MM.1S (cell line): ENCODE data around the gene TFAP2E.
A peak's percentile ranks its signal among the peaks of the same experiment; 100 is the strongest.

ENCODE experiments used
- DNase-seq: peaks from one replicate; pipeline ENCODE4 v3.0.0-alpha.2; 2015
- H2AFZ ChIP-seq: fragments of 300-600 bp; sonication (generic); 2 replicates; pipeline ENCODE4 v1.6.0; 2016; ENCODE audit warnings: antibody characterized with exemption, low read length
- H3F3A ChIP-seq: fragments of 300-600 bp; sonication (generic); 2 replicates; pipeline ENCODE4 v1.6.1; 2016; ENCODE audit warnings: mild to moderate bottlenecking, antibody characterized with exemption, low read length, moderate library complexity, mixed read lengths; ENCODE audit not compliant: insufficient read depth
- H3K27ac ChIP-seq: fragments of 300-600 bp; sonication (generic); 2 replicates; pipeline ENCODE4 v1.5.1; 2016; ENCODE audit warnings: mild to moderate bottlenecking, low read length
- H3K27me3 ChIP-seq: fragments of 300-600 bp; sonication (generic); replicated peaks from 2 replicates; pipeline ENCODE4 v1.6.0; 2016; ENCODE audit warnings: low read length; ENCODE audit not compliant: insufficient read depth
- H3K36me3 ChIP-seq: fragments of 300-600 bp; sonication (generic); replicated peaks from 2 replicates; pipeline ENCODE4 v1.6.1; 2016; ENCODE audit warnings: mild to moderate bottlenecking, low read length, mixed read lengths; ENCODE audit not compliant: insufficient read depth
- H3K4me1 ChIP-seq: fragments of 300-600 bp; sonication (generic); 2 replicates; pipeline ENCODE4 v1.6.1; 2016; ENCODE audit warnings: low read length, mixed read lengths
- H3K4me2 ChIP-seq: fragments of 300-600 bp; sonication (generic); 2 replicates; pipeline ENCODE4 v1.6.0; 2016; ENCODE audit warnings: low read depth, low read length
- H3K4me3 ChIP-seq: fragments of 300-600 bp; sonication (generic); 2 replicates; pipeline ENCODE4 v1.5.1; 2016; ENCODE audit warnings: low read length, mixed read lengths
- H3K79me2 ChIP-seq: fragments of 300-600 bp; sonication (generic); 2 replicates; pipeline ENCODE4 v1.6.1; 2016; ENCODE audit warnings: mixed run types, low read length, mixed read lengths
- H3K9ac ChIP-seq: fragments of 300-600 bp; sonication (generic); 2 replicates; pipeline ENCODE4 v1.6.1; 2016; ENCODE audit warnings: low read length, mixed read lengths
- H3K9me2 ChIP-seq: fragments of 300-600 bp; sonication (generic); replicated peaks from 2 replicates; pipeline ENCODE4 v1.6.1; 2016; ENCODE audit warnings: mild to moderate bottlenecking, low read length, mixed read lengths; ENCODE audit not compliant: insufficient read depth
- H3K9me3 ChIP-seq: fragments of 300-600 bp; sonication (generic); replicated peaks from 2 replicates; pipeline ENCODE4 v1.6.1; 2016; ENCODE audit warnings: mild to moderate bottlenecking, low read length, mixed read lengths; ENCODE audit not compliant: insufficient read depth
- H4K20me1 ChIP-seq: fragments of 300-600 bp; sonication (generic); 2 replicates; pipeline ENCODE4 v1.6.1; 2016; ENCODE audit warnings: mild to moderate bottlenecking, low read length, moderate library complexity, mixed read lengths; ENCODE audit not compliant: insufficient read depth
- CTCF ChIP-seq: fragments of 300-600 bp; sonication (generic); IDR thresholded peaks from 2 replicates; pipeline ENCODE4 v1.5.1; 2016; ENCODE audit warnings: antibody characterized with exemption, low read length, mixed read lengths
- EZH2 ChIP-seq: fragments of 300-600 bp; sonication (generic); optimal IDR thresholded peaks from 2 replicates; pipeline ENCODE3; 2017; ENCODE audit warnings: low read depth, mild to moderate bottlenecking, antibody characterized with exemption, low read length, mixed read lengths
- EZH2phosphoT487 ChIP-seq: fragments of 300-600 bp; sonication (generic); IDR thresholded peaks from 2 replicates; pipeline ENCODE4 v1.6.1; 2018; ENCODE audit warnings: antibody characterized with exemption, low read length

The TFAP2E gene

GRCh38 chr1:35558374-35559316, 14.5 kb upstream of the TFAP2E start:
- no peaks in the 10 kb centered on the region for H3K9me2 ChIP-seq
- no peaks in the 10 kb centered on the region for H3K27me3 ChIP-seq
- H3F3A ChIP-seq = peaks cover 7% of the 10 kb centered on the region; the same call in 1 of the 2 replicates
- no peak overlapping the region for H3K27ac ChIP-seq
- peak; percentile 21 for DNase-seq
- H2AFZ ChIP-seq = peak overlapping the region; percentile 58
- TF ChIP-seq CTCF (no peak), EZH2 (no peak), EZH2phosphoT487 (no peak)
- no peaks in the 10 kb centered on the region for H3K9me3 ChIP-seq
- peaks cover 11% of the 10 kb centered on the region for H3K4me1 ChIP-seq
- peaks cover 32% of the 10 kb centered on the region for H3K79me2 ChIP-seq
- H4K20me1 ChIP-seq = no peaks in the 10 kb centered on the region
- H3K36me3 ChIP-seq = no peaks in the 10 kb centered on the region
- H3K9ac ChIP-seq = peak overlapping the region; percentile 87
- peak overlapping the region; percentile 88 for H3K4me2 ChIP-seq
- H3K4me3 ChIP-seq = peak overlapping the region; percentile 85

- peaks cover 11% of the 10 kb centered on the region for H3K4me1 ChIP-seq
- peaks cover 31% of the 10 kb centered on the region for H3K79me2 ChIP-seq
- no peak overlapping the region for H3K9ac ChIP-seq
Measured at GRCh38 chr1:35559317-35559944, 13.7 kb upstream of the TFAP2E start.

More at GRCh38 chr1:35559317-35559944, 13.7 kb upstream of the TFAP2E start:
- H4K20me1 ChIP-seq = no peaks in the 10 kb centered on the region
- H2AFZ ChIP-seq = no peak overlapping the region
- peaks cover 9% of the 10 kb centered on the region; the same call in 1 of the 2 replicates for H3F3A ChIP-seq
- no peaks in the 10 kb centered on the region for H3K27me3 ChIP-seq
- no peak for DNase-seq
- H3K9me2 ChIP-seq = no peaks in the 10 kb centered on the region
- no peak overlapping the region for H3K4me2 ChIP-seq
- H3K9me3 ChIP-seq = no peaks in the 10 kb centered on the region
- no peak overlapping the region for H3K27ac ChIP-seq
- H3K4me3 ChIP-seq = no peak overlapping the region
- no peak for TF ChIP-seq EZH2
- no peak for TF ChIP-seq EZH2phosphoT487
- TF ChIP-seq CTCF = no peak
- no peaks in the 10 kb centered on the region for H3K36me3 ChIP-seq
